Activated T-cell treated with anti-CD3 and anti-CD28 coated beads, Interleukin-2, amount 50 U/mL, for 24 hours (primary cell): ENCODE data around the gene SPIRE1.

ENCODE experiments used
- DNase-seq: peaks from one replicate; pipeline ENCODE4 v3.0.0-alpha.2; 2020
- H3K27ac Mint-ChIP-seq: 2 replicates; pipeline ENCODE4 v1.8.0; 2020; ENCODE audit warnings: mild to moderate bottlenecking, mixed read lengths
- H3K27me3 Mint-ChIP-seq: 2 replicates; pipeline ENCODE4 v1.8.0; 2020; ENCODE audit warnings: mixed read lengths
- H3K36me3 Mint-ChIP-seq: 2 replicates; pipeline ENCODE4 v1.8.0; 2020; ENCODE audit warnings: low read depth, mixed read lengths
- H3K4me1 Mint-ChIP-seq: 2 replicates; pipeline ENCODE4 v1.8.0; 2020; ENCODE audit warnings: low read depth, mixed read lengths
- H3K4me3 Mint-ChIP-seq: 2 replicates; pipeline ENCODE4 v1.8.0; 2020; ENCODE audit warnings: mild to moderate bottlenecking, moderate library complexity, mixed read lengths
- H3K9me3 Mint-ChIP-seq: 2 replicates; pipeline ENCODE4 v1.8.0; 2020; ENCODE audit warnings: mixed read lengths

Gene SPIRE1

DNA sequence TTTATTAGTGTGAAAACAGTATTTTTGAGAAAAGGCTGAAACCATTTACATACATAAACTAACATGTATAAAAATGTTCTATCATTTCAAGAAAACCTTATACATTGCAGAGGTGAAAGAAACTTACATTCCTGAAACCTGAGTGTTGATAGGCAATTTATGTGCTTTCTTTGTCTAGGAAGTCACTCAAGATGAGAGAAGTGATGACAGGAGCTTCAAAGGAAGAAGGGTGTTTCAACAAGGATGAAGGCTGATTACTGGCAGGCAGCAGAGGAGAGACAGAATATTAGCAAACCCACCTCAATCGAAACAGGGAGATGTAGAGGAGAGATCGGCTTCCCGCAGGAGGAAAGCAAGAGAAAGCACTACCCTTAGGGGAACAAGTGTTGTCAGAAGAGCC is 125.2 kb downstream of the SPIRE1 start:
- Mint-ChIP-seq H3K27me3 (no peaks in the 10 kb centered on the region), H3K36me3 (no peaks in the 10 kb centered on the region), H3K27ac (no peak overlapping the region), H3K4me1 (no peaks in the 10 kb centered on the region), H3K4me3 (no peak overlapping the region), H3K9me3 (no peaks in the 10 kb centered on the region)
- DNase-seq = no peak

DNA sequence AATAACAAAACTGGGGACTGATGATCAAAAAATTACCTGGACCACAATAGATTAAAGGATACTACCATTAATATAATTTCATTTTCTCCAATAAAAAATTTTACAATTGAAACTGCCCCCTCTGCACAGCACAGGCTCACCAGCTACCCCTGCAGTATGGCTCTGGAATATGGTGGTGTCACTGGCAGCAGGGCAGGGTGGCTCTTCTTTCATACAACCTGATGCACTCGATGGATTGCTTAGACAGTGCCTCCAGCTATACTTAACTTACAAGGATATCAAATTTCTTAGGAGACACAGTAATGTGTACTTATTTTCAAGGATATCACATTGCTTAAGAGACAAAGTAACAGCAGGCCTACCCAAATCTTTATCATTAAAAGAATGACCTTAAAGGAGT is 126.2 kb downstream of the SPIRE1 start:
- H3K9me3 Mint-ChIP-seq = no peaks in the 10 kb centered on the region
- no peak for DNase-seq
- H3K27me3 Mint-ChIP-seq = no peaks in the 10 kb centered on the region
- H3K27ac Mint-ChIP-seq = no peak overlapping the region
- H3K36me3 Mint-ChIP-seq = no peaks in the 10 kb centered on the region
- H3K4me1 Mint-ChIP-seq = no peaks in the 10 kb centered on the region
- H3K4me3 Mint-ChIP-seq = no peak overlapping the region

DNA sequence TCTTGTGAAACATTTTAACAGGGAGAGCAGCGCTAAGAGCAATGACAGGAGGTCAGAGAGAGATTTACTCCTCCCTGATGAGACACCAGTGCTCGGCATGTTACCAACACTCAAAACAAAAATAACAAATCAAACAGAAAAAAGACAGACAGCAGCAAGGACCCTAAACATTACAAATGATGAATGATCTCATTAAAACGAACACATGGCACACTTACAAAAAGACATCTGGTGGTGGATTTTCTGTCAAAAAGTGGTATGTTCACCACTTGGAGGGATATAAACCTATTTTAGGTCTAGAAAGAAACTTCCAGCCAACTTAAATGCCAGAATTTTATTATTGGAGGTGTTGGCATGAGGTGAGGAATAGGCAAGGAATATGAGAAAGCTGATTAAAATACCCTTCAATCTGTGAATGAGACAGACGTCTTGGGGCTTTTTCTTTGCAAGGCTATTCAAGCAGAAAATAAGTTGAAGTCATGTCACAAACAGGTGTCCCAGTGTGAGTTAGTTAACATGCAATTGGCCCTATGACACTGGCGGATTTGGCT is 137.4 kb downstream of the SPIRE1 start:
- Mint-ChIP-seq H3K27me3 (no peaks in the 10 kb centered on the region), H3K36me3 (no peaks in the 10 kb centered on the region), H3K27ac (no peak overlapping the region), H3K9me3 (no peaks in the 10 kb centered on the region), H3K4me3 (no peak overlapping the region), H3K4me1 (no peaks in the 10 kb centered on the region)
- DNase-seq = no peak

DNA sequence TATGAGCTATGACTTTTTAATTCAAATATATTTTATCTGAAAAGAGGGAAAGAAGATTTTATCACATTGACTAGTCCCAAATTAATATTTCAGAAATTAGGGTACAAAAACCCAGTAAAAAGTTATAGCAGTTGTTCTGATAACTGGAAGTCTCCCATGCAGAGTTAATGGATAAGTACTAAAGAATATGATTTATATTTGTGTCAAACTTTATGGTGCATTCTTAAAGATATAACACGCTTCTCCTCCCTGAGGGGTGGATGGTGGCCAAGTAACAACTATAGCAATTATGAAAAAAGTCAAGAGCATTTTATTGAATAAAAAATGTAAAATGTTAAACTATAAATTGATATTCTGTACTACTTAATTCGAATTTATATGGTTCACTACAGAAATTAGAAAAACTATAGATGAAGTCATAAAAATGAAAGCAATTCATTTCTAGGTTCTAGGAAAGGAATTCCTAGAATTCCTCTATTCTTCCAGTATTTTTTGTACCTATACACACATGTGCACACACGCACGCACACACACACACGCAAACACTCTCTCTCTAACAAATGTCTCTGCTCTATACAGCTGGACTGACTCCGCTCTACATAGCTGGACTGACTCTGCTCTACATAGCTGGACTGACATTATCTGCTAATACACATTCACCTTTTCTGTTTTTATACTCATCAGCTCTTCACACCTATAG is 138.9 kb downstream of the SPIRE1 start:
- H3K4me3 Mint-ChIP-seq = no peak overlapping the region
- H3K9me3 Mint-ChIP-seq = no peaks in the 10 kb centered on the region
- H3K27me3 Mint-ChIP-seq = no peaks in the 10 kb centered on the region
- H3K4me1 Mint-ChIP-seq = no peaks in the 10 kb centered on the region
- no peak overlapping the region for H3K27ac Mint-ChIP-seq
- no peaks in the 10 kb centered on the region for H3K36me3 Mint-ChIP-seq
- DNase-seq = no peak

DNA sequence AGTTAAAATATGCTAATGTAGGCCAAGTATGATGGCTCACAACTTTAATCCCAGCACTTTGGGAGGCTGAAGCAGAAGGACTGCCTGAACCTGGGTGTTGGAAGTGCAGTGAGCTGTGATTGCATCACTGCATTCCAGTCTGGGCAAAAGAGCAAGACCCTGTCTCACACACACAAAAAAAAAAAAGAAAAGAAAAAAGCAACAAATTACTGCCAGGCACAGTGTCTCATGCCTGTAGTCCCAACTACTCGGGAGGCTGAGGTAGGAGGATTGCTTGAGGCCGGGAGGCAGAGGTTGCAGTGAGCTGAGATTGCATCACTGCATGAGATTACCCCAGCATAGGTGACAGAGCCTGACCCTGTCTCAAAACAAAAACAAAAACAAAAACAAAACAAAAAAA is 139.6 kb downstream of the SPIRE1 start:
- H3K4me1 Mint-ChIP-seq = no peaks in the 10 kb centered on the region
- no peak overlapping the region for H3K27ac Mint-ChIP-seq
- no peaks in the 10 kb centered on the region for H3K36me3 Mint-ChIP-seq
- DNase-seq = no peak
- H3K4me3 Mint-ChIP-seq = no peak overlapping the region
- no peaks in the 10 kb centered on the region for H3K27me3 Mint-ChIP-seq
- H3K9me3 Mint-ChIP-seq = no peaks in the 10 kb centered on the region

DNA sequence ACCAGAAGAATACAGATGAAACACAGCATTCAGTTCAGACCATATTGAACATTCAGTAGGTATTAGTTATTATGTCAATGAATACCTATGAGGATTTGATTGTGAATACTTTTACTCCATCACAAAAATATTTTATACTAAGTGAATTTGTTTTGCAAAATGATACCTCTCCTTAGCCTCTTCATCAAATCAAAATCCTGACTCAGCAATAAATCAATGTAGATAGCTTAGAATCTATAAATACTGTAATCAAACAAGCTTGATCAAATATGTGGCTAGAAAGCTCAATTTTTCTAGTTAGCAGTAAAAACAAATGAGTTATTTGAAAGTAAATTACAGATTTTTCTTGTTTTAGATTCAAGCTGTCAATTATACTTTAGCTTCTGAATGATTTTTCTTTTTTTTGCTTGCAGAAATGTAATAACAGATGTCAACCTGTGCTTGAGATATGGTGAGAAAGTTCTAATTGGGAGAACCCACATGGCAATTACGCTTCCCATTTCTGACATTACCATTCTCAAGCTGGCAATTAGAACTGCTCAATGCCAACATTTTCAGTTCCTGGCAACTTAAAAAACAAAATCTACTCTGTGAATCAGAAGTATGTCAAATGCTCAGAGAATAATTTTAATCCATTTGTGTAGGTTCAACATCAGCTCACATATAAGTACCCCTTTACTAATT is 140.6 kb downstream of the SPIRE1 start:
- DNase-seq = no peak
- Mint-ChIP-seq H3K27me3 (no peaks in the 10 kb centered on the region), H3K4me3 (no peak overlapping the region)

DNA sequence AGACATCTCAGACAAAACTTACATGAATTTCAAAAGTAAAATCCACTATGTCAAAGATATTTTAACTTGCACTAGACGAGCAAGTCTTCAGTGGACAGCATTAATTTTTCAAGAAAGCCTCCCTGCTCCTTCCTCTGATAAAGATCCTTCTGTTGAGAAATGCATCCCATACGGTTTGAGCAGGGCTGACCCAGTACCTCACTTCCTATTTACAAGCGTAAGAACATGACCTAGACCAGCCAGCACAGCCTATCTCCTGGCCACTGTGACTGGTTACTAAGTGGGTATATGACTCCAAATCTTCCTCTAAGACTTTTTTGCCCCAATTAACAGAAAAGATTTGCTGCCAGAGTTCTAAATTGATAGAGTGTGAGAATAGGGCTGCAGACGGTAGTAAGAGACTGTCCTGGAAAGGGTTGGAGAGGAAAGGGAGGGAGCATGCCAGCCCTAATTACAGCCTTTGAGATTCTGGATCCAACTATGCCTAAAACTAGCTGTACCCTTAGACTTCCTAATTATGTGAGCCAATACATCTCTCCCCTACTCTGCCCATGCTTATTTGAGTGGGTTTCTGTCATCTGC is 141.8 kb downstream of the SPIRE1 start:
- no peak overlapping the region for H3K4me3 Mint-ChIP-seq
- H3K27me3 Mint-ChIP-seq = no peaks in the 10 kb centered on the region
- H3K27ac Mint-ChIP-seq = no peak overlapping the region
- DNase-seq = no peak
- no peaks in the 10 kb centered on the region for H3K9me3 Mint-ChIP-seq
- H3K4me1 Mint-ChIP-seq = no peaks in the 10 kb centered on the region
- no peaks in the 10 kb centered on the region for H3K36me3 Mint-ChIP-seq

More for the DNA sequence above, 140.6 kb downstream of the SPIRE1 start:
- H3K4me1 Mint-ChIP-seq = no peaks in the 10 kb centered on the region
- no peak overlapping the region for H3K27ac Mint-ChIP-seq
- H3K36me3 Mint-ChIP-seq = no peaks in the 10 kb centered on the region
- no peaks in the 10 kb centered on the region for H3K9me3 Mint-ChIP-seq

DNA sequence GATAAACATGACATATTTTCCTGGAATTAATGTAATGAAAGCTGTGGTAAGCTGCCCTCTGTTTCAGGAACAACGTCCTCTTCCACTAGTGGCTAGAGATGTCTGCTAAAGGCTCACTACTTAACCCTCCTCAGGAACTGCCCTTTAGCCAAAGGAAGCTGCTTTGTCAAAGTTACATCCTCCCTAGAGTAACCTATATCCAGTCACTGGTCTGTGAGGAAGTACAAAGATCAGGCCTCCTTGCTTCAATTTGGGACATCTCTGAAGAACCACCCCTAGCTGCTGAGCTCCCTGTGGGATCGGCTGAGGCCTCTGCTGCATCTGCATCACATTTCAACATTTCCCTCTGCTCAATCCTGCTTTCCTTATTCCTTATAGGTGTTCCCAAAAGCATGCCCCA is 142.4 kb downstream of the SPIRE1 start:
- Mint-ChIP-seq H3K36me3 (no peaks in the 10 kb centered on the region), H3K27ac (no peak overlapping the region), H3K4me1 (no peaks in the 10 kb centered on the region), H3K9me3 (no peaks in the 10 kb centered on the region), H3K4me3 (no peak overlapping the region), H3K27me3 (no peaks in the 10 kb centered on the region)
- no peak for DNase-seq

DNA sequence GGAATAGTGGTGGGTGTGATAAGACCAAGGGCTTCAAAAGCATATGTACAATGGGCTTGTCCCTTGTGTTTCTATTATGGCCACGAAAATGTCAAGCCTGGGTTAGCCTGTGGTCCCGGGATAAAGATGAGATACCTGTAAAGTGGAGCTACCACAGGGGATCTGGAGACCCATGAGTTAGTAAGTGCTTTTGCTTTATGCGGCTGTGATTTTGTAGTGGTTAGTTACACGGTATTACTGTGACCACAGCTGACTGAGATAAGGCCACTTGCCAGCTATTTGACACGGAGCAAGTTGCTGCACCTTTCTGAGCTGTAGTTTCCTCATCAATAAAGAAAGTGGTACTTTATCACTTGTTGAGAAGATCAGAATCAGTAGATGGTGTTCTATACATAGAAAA is 150.9 kb downstream of the SPIRE1 start:
- Mint-ChIP-seq H3K27me3 (no peaks in the 10 kb centered on the region), H3K27ac (no peak overlapping the region), H3K36me3 (no peaks in the 10 kb centered on the region), H3K4me3 (no peak overlapping the region), H3K4me1 (no peaks in the 10 kb centered on the region), H3K9me3 (no peaks in the 10 kb centered on the region)
- no peak for DNase-seq

DNA sequence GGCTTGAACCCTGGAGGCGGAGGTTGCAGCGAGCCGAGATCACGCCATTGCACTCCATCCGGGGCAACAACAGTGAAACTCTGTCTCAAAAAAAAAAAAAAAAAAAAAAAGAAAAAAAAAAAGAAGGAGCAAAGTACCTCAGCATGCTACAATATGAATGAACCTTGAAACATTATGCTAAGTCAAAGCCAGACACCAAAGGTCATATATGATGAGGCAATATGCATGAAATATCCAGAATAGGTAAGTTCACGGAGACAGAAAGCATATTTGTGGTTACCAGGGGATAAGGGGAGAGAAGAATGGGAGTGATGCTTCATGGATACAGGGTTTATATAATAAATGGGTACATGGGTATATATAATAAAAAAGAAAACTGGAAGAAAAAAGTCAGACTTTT is 156.9 kb downstream of the SPIRE1 start:
- Mint-ChIP-seq H3K4me1 (peaks cover 5% of the 10 kb centered on the region), H3K27ac (no peak overlapping the region), H3K9me3 (no peaks in the 10 kb centered on the region), H3K36me3 (no peaks in the 10 kb centered on the region), H3K27me3 (no peaks in the 10 kb centered on the region), H3K4me3 (no peak overlapping the region)
- no peak for DNase-seq

DNA sequence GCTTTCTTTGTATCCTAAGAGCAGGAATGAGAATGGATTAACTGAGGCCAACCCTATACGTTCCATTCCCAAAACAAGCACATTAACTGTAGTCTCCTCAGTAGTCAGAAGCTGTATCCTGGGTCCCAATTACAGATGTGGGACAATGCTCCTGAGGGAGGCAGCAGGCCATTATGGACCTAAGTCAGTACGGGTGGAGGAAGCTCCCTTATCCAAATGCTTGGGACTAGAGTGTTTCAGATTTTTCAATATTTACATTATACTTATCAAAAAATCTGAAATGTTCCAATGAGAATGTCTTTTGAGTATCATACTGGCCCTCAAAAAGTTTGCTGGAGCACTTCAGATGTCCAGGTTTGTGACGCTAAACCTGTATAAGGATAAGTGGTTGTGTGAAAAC is 160.1 kb downstream of the SPIRE1 start:
- Mint-ChIP-seq H3K27me3 (no peaks in the 10 kb centered on the region), H3K27ac (no peak overlapping the region), H3K4me1 (peaks cover 5% of the 10 kb centered on the region), H3K9me3 (no peaks in the 10 kb centered on the region), H3K36me3 (no peaks in the 10 kb centered on the region), H3K4me3 (no peak overlapping the region)
- no peak for DNase-seq

DNA sequence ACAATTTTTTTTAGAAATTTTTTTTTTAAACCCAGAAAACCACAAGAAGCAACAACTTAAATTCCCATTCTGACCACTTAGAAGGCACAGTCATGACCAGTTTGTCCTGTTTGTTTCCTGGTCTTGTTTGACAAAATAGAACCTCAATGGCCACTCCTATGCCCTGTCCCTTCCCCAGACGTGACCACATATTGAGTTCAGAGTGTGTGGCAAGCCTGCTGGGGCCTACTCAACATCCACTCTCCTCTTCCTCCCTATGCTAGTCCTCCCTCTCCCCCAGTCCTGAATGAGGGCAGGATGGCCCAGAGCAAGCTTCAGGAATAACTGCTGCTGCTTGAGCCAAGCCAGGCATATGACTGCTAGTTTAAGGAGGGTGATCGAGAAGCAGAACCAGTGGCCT is 160.6 kb downstream of the SPIRE1 start:
- DNase-seq = no peak
- H3K4me1 Mint-ChIP-seq = peaks cover 5% of the 10 kb centered on the region
- no peaks in the 10 kb centered on the region for H3K9me3 Mint-ChIP-seq
- no peak overlapping the region for H3K27ac Mint-ChIP-seq
- no peaks in the 10 kb centered on the region for H3K36me3 Mint-ChIP-seq
- H3K4me3 Mint-ChIP-seq = no peak overlapping the region
- H3K27me3 Mint-ChIP-seq = no peaks in the 10 kb centered on the region

DNA sequence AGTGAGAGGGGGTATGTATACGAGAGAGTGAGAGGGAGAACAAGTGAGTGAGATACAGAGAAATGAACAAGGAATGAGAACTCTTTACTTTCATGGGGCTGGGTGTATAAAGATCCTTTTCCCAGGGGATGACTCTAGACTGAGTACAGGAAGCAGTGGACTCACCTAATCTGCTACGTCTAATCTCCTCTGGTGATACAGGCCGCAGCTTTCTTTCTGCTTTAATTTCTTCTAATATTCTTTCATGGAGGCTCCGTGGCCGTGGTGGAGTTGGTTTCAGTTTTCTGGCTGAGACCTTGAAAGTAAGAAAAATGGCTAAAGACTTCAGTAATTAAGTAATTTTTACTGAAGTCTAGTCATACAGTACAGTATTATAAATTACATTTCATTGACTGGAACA is 165.0 kb downstream of the SPIRE1 start:
- no peak for DNase-seq
- Mint-ChIP-seq H3K27ac (no peak overlapping the region), H3K4me1 (no peaks in the 10 kb centered on the region), H3K36me3 (no peaks in the 10 kb centered on the region), H3K9me3 (no peaks in the 10 kb centered on the region), H3K27me3 (no peaks in the 10 kb centered on the region), H3K4me3 (no peak overlapping the region)

DNA sequence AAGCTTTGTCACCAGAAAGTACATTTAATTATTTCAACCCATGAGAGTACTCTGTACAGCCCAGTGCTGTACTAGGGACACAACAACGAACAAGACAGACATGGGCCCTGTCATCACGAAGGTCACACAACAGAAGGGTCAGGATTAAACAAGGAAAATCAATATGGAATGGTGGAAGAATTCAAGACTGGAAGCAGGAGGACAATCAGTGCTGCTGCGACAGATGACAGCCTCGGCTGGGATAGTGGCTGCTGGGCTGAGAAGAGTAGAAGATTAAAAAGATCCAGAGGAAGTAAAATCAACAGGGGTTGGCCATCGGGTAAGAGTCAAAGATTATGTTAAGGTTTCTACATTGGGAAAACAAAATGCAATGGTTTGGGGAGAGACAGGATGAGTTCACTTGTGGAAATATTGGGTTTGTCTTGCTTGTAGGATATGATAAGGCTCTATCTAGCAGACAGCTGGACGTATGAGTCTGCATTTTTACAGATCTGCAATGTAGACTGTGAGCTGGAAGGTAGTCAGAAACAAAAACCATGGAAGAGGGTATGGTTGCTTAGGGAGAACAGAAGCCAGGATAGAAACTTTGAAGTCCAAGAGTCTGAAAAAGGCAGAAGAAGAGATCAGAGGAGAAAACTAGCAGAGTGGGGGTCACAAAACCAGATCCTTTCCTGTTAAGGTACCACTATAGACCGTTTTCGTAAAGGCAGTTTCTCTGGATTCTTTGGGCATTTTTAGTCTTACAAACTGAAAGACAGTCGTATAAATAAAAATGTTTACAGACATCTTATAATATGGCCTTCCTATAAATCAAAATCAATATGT is 166.1 kb downstream of the SPIRE1 start:
- Mint-ChIP-seq H3K36me3 (no peaks in the 10 kb centered on the region), H3K9me3 (no peaks in the 10 kb centered on the region), H3K4me1 (no peaks in the 10 kb centered on the region), H3K27ac (no peak overlapping the region), H3K27me3 (no peaks in the 10 kb centered on the region), H3K4me3 (no peak overlapping the region)
- no peak for DNase-seq
